Natural killer cell (primary cell): ENCODE results near the gene RXFP2. TPM values are rescaled to one million over a fixed set of nuclear protein-coding genes. Genes with fewer than 3 reads are reported as not detected.

Source experiments
- ATAC-seq, 3 donors: fragments of 150-1000 bp in 2 of 3; fragments of 200-7000 bp in 1 of 3; cut with Tn5 transposase; 1 replicate in 1 of 3; 2 replicates in 2 of 3; pipeline ENCODE4 v1.10.0; 2021; ENCODE audit warnings: mild to moderate bottlenecking in 2 of 3, moderate library complexity in 2 of 3
- DNase-seq, 2 donors: peaks; one replicate each; pipeline versions ENCODE4 v3.0.0 to v3.0.0-alpha.2; 2013 to 2021; ENCODE audit warnings: mixed read lengths in 1 of 2
- H3K27ac ChIP-seq: one replicate; pipeline ENCODE4 v1.5.1; 2013; ENCODE audit warnings: mild to moderate bottlenecking, low read length
- H3K27me3 ChIP-seq: one replicate; pipeline ENCODE4 v1.6.1; 2013; ENCODE audit warnings: low read length; ENCODE audit not compliant: control insufficient read depth, insufficient read depth
- H3K36me3 ChIP-seq: one replicate; pipeline ENCODE4 v1.6.1; 2013; ENCODE audit warnings: low read length; ENCODE audit not compliant: control insufficient read depth, insufficient read depth
- H3K4me1 ChIP-seq: one replicate; pipeline ENCODE4 v1.6.1; 2013; ENCODE audit warnings: low read length; ENCODE audit not compliant: control insufficient read depth, insufficient read depth
- H3K4me3 ChIP-seq: one replicate; pipeline ENCODE4 v1.5.1; 2013; ENCODE audit warnings: low read length
- H3K9me3 ChIP-seq: one replicate; pipeline ENCODE4 v1.6.1; 2013; ENCODE audit warnings: low read length; ENCODE audit not compliant: control insufficient read depth, insufficient read depth
- H3K27ac Mint-ChIP-seq, 2 donors: one replicate each; pipeline ENCODE4 v1.8.0; 2022; ENCODE audit warnings: mild to moderate bottlenecking in 2 of 2, mixed read lengths in 2 of 2, moderate library complexity in 1 of 2
- H3K27me3 Mint-ChIP-seq, 2 donors: one replicate each; pipeline ENCODE4 v1.8.0; 2022; ENCODE audit warnings: low read depth in 2 of 2, mixed read lengths in 2 of 2
- H3K36me3 Mint-ChIP-seq: one replicate; pipeline ENCODE4 v1.8.0; 2022; ENCODE audit warnings: mixed read lengths
- H3K4me1 Mint-ChIP-seq, 2 donors: one replicate each; pipeline ENCODE4 v1.8.0; 2022; ENCODE audit warnings: mixed read lengths in 2 of 2
- H3K4me3 Mint-ChIP-seq: one replicate; pipeline ENCODE4 v1.8.0; 2022; ENCODE audit warnings: mild to moderate bottlenecking, moderate library complexity, mixed read lengths
- H3K9me3 Mint-ChIP-seq, 2 donors: one replicate each; pipeline ENCODE4 v1.8.0; 2022; ENCODE audit warnings: mixed read lengths in 2 of 2
- CTCF ChIP-seq: fragments of 200-600 bp; IDR thresholded peaks from one replicate; pipeline ENCODE4 v1.8.0; 2022; ENCODE audit warnings: antibody characterized with exemption
- WGBS: methylation state at CpG from one replicate; pipeline ENCODE4 v1.1.7; 2013; ENCODE audit warnings: missing lambda C conversion rate; ENCODE audit not compliant: insufficient coverage; 5-methylcytosine and 5-hydroxymethylcytosine counted together
- intact Hi-C: fragments of 100-400 bp; cut with micrococcal nuclease; formaldehyde crosslinking; loops from one replicate; pipeline ENCODE4 v1.14.2; 2022
- total RNA-seq, 4 donors: library from RNA; stranded (reverse); fragments of 120-200 nt in 1 of 4; gene quantifications; one replicate each; pipeline versions ENCODE4 v1.2.3 to v1.2.4, GENCODE V29; 2013 to 2022

Gene RXFP2
- total RNA-seq, 3 donors from 2014 or later (not counting 1 experiment from before 2014, with no cell fraction given): not detected

- no peak for TF ChIP-seq CTCF
- ATAC-seq (no peak), DNase-seq (no peak)
- no peaks in the 10 kb centered on the region for H3K36me3 Mint-ChIP-seq
- H3K27ac ChIP-seq: no peak overlapping the region
- H3K27me3 ChIP-seq: peaks cover 6% of the 10 kb centered on the region
- no peak overlapping the region for H3K27ac Mint-ChIP-seq
- H3K36me3 ChIP-seq: no peaks in the 10 kb centered on the region
- no peaks in the 10 kb centered on the region for H3K4me1 Mint-ChIP-seq
- H3K9me3 Mint-ChIP-seq: no peaks in the 10 kb centered on the region
- intact Hi-C loops: no loop called here
- H3K4me3 ChIP-seq: no peak overlapping the region
- H3K9me3 ChIP-seq: no peaks in the 10 kb centered on the region
- H3K4me1 ChIP-seq: no peaks in the 10 kb centered on the region
- H3K27me3 Mint-ChIP-seq: peaks cover 15 to 18% of the 10 kb centered on the region in 2 donors
- no peak overlapping the region for H3K4me3 Mint-ChIP-seq
- 80% methylated on average over 1 of the region's 1 CpG for WGBS
Observed at GRCh38 chr13:31706105-31706504, 33.2 kb upstream of the RXFP2 start.

- no peak for DNase-seq
- Histone ChIP-seq H3K27ac (no peak overlapping the region), H3K9me3 (no peaks in the 10 kb centered on the region), H3K4me1 (no peaks in the 10 kb centered on the region), H3K36me3 (no peaks in the 10 kb centered on the region), H3K4me3 (no peak overlapping the region), H3K27me3 (no peaks in the 10 kb centered on the region)
- Mint-ChIP-seq H3K4me3 (no peak overlapping the region), H3K4me1 (no peaks in the 10 kb centered on the region), H3K27ac (no peak overlapping the region), H3K9me3 (no peaks in the 10 kb centered on the region), H3K27me3 (peaks cover 26 to 36% of the 10 kb centered on the region in 2 donors), H3K36me3 (no peaks in the 10 kb centered on the region)
- intact Hi-C loops: no loop called here
- TF ChIP-seq CTCF: no peak
- no peak for ATAC-seq
Observed at GRCh38 chr13:31717583-31717982, 21.7 kb upstream of the RXFP2 start.

GRCh38 chr13:31719214-31719613 lies 20.1 kb upstream of the RXFP2 start:
- no peak for DNase-seq

More at GRCh38 chr13:31719214-31719613, 20.1 kb upstream of the RXFP2 start:
- Histone ChIP-seq H3K4me3 (no peak overlapping the region), H3K4me1 (no peaks in the 10 kb centered on the region), H3K27ac (no peak overlapping the region), H3K36me3 (no peaks in the 10 kb centered on the region), H3K27me3 (no peaks in the 10 kb centered on the region), H3K9me3 (no peaks in the 10 kb centered on the region)
- no peak for TF ChIP-seq CTCF
- Mint-ChIP-seq H3K27ac (no peak overlapping the region), H3K4me3 (no peak overlapping the region), H3K9me3 (no peaks in the 10 kb centered on the region), H3K27me3 (peaks cover 22 to 36% of the 10 kb centered on the region in 2 donors), H3K36me3 (no peaks in the 10 kb centered on the region), H3K4me1 (no peaks in the 10 kb centered on the region)
- WGBS: 73% methylated on average over 3 of the region's 3 CpGs
- ATAC-seq: no peak
- intact Hi-C loops: no loop called here
